ENCODE measurements around the gene MRPL53. TPM values are rescaled to one million over a fixed set of nuclear protein-coding genes. Genes with fewer than 3 reads are reported as not detected.

The MRPL53 gene
- total and polyA plus RNA-seq, 2 of the 13 experiments (the other 11 are each of a cell fraction or from before 2014, with no cell fraction given), result 34.3 to 51.9 TPM

- TF ChIP-seq ZNF326 (CRISPR knock-in tag; IDR thresholded peaks at IDR 0.05; ENCODE audit: borderline replicate concordance) (peak; percentile 92; the same call in 1 of the 2 replicates), ZNF337 (CRISPR knock-in tag; IDR thresholded peaks at IDR 0.05; ENCODE audit: borderline replicate concordance, low read depth) (no peak), ZNF143 (CRISPR knock-in tag; IDR thresholded peaks at IDR 0.05) (peak; percentile 80), ZNF207 (IDR thresholded peaks at IDR 0.05; ENCODE audit: borderline replicate concordance) (no peak), NCOR1 (IDR thresholded peaks at IDR 0.05; ENCODE audit: borderline replicate concordance, low read length) (no peak; the same call in 1 of the 2 replicates), ZNF629 (CRISPR knock-in tag; conservative IDR thresholded peaks at IDR 0.05) (no peak; the same call in 1 of the 2 replicates), FUBP1 (CRISPR knock-in tag; IDR thresholded peaks at IDR 0.05; ENCODE audit: borderline replicate concordance) (peak; percentile 88; the same call in 1 of the 2 replicates), HMGXB4 (CRISPR knock-in tag; IDR thresholded peaks at IDR 0.05; ENCODE audit: borderline replicate concordance in 1 of 2, low read depth in 1 of 2) (peak; percentile 88 to 91), ZGPAT (CRISPR knock-in tag; IDR thresholded peaks at IDR 0.05) (peak; percentile 84), HNRNPUL1 (IDR thresholded peaks at IDR 0.05; ENCODE audit: low read depth, low read length) (no peak)
- TF ChIP-seq, protein P1, sequence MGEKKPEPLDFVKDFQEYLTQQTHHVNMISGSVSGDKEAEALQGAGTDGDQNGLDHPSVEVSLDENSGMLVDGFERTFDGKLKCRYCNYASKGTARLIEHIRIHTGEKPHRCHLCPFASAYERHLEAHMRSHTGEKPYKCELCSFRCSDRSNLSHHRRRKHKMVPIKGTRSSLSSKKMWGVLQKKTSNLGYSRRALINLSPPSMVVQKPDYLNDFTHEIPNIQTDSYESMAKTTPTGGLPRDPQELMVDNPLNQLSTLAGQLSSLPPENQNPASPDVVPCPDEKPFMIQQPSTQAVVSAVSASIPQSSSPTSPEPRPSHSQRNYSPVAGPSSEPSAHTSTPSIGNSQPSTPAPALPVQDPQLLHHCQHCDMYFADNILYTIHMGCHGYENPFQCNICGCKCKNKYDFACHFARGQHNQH (CRISPR knock-in tag; IDR thresholded peaks at IDR 0.05), result peak; percentile 84; the same call in 1 of the 2 replicates
- TF ChIP-seq, protein P2, sequence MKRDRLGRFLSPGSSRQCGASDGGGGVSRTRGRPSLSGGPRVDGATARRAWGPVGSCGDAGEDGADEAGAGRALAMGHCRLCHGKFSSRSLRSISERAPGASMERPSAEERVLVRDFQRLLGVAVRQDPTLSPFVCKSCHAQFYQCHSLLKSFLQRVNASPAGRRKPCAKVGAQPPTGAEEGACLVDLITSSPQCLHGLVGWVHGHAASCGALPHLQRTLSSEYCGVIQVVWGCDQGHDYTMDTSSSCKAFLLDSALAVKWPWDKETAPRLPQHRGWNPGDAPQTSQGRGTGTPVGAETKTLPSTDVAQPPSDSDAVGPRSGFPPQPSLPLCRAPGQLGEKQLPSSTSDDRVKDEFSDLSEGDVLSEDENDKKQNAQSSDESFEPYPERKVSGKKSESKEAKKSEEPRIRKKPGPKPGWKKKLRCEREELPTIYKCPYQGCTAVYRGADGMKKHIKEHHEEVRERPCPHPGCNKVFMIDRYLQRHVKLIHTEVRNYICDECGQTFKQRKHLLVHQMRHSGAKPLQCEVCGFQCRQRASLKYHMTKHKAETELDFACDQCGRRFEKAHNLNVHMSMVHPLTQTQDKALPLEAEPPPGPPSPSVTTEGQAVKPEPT (CRISPR knock-in tag; IDR thresholded peaks at IDR 0.05; ENCODE audit: low read depth), result peak; percentile 72; the same call in 1 of the 2 replicates
- TF ChIP-seq, protein P3, sequence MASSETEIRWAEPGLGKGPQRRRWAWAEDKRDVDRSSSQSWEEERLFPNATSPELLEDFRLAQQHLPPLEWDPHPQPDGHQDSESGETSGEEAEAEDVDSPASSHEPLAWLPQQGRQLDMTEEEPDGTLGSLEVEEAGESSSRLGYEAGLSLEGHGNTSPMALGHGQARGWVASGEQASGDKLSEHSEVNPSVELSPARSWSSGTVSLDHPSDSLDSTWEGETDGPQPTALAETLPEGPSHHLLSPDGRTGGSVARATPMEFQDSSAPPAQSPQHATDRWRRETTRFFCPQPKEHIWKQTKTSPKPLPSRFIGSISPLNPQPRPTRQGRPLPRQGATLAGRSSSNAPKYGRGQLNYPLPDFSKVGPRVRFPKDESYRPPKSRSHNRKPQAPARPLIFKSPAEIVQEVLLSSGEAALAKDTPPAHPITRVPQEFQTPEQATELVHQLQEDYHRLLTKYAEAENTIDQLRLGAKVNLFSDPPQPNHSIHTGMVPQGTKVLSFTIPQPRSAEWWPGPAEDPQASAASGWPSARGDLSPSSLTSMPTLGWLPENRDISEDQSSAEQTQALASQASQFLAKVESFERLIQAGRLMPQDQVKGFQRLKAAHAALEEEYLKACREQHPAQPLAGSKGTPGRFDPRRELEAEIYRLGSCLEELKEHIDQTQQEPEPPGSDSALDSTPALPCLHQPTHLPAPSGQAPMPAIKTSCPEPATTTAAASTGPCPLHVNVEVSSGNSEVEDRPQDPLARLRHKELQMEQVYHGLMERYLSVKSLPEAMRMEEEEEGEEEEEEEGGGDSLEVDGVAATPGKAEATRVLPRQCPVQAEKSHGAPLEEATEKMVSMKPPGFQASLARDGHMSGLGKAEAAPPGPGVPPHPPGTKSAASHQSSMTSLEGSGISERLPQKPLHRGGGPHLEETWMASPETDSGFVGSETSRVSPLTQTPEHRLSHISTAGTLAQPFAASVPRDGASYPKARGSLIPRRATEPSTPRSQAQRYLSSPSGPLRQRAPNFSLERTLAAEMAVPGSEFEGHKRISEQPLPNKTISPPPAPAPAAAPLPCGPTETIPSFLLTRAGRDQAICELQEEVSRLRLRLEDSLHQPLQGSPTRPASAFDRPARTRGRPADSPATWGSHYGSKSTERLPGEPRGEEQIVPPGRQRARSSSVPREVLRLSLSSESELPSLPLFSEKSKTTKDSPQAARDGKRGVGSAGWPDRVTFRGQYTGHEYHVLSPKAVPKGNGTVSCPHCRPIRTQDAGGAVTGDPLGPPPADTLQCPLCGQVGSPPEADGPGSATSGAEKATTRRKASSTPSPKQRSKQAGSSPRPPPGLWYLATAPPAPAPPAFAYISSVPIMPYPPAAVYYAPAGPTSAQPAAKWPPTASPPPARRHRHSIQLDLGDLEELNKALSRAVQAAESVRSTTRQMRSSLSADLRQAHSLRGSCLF (CRISPR knock-in tag; IDR thresholded peaks at IDR 0.05; ENCODE audit: borderline replicate concordance), result no peak
Observed at GRCh38 chr2:74507145-74507925, 34.9 kb upstream of the MRPL53 start, which contains the start of gene PCGF1 (continued).

Data from HepG2 (cell line).